Mucosa of stomach (tissue), 1 donor: ENCODE results near the gene CCSER2.
"Not testable (repeated sequence)": the region's sequence is repeated elsewhere in the genome, so short reads cannot be mapped to it uniquely, and the experiment has no call there.

Source experiments
- H3K27me3 ChIP-seq: one replicate; pipeline ENCODE4 v1.7.0; 2013; ENCODE audit warnings: mild to moderate bottlenecking, low read length; ENCODE audit not compliant: control insufficient read depth, insufficient read depth
- H3K36me3 ChIP-seq: one replicate; pipeline ENCODE4 v1.7.0; 2013; ENCODE audit warnings: low read length; ENCODE audit not compliant: control insufficient read depth, insufficient read depth
- H3K4me1 ChIP-seq: one replicate; pipeline ENCODE4 v1.7.0; 2013; ENCODE audit warnings: mild to moderate bottlenecking, low read length; ENCODE audit not compliant: control insufficient read depth, insufficient read depth
- H3K4me3 ChIP-seq: one replicate; pipeline ENCODE4 v1.7.0; 2013; ENCODE audit warnings: low read length
- H3K9ac ChIP-seq: one replicate; pipeline ENCODE4 v1.7.0; 2013; ENCODE audit warnings: mild to moderate bottlenecking, low read length, moderate library complexity
- H3K9me3 ChIP-seq: one replicate; pipeline ENCODE4 v1.7.0; 2013; ENCODE audit warnings: mild to moderate bottlenecking, low read length, moderate library complexity; ENCODE audit not compliant: control insufficient read depth
- donor health status: Pancreatic carcinoma.

Gene CCSER2

DNA sequence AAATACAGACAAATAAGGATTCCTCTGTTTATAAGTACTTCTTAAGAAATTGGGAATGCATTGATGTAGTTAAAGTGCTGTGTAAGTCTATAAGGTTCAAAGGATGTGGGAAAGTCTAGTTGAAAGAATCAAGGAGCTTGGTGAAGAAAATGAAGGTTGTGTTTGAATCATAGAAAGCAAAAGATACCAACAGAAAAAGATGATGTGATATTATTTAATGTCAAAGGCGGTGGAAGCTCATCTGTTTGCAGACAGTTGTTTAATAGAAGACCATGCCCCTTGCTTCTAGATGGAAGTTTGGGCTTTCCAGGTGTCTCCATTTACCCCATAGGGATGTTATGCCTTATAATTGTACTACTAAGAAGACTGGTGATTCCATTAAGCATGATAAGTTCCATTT lies 150.3 kb downstream of the CCSER2 start:
- Histone ChIP-seq H3K9ac (no peak overlapping the region), H3K4me1 (no peaks in the 10 kb centered on the region), H3K9me3 (no peaks in the 10 kb centered on the region), H3K4me3 (no peak overlapping the region), H3K36me3 (no peaks in the 10 kb centered on the region), H3K27me3 (no peaks in the 10 kb centered on the region)

DNA sequence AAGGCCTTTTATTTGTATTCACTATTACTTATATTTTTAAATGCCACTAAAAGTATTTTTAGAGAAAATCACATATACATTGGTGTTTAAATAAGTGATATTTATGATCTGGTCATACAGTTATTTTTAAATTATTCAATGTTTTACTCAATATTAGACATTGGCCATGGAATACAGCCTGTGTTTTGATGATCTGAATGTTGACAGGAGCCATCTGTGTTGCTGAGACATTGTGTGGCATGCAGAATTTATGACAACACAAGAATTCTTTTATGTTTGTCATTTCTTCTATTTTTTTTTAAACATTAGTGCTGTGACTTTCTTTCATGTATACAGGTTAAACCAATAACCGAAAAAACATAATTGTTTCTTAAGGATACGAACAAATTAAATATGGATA lies 156.2 kb downstream of the CCSER2 start:
- H3K4me3 ChIP-seq: no peak overlapping the region
- H3K9ac ChIP-seq: no peak overlapping the region
- no peaks in the 10 kb centered on the region for H3K36me3 ChIP-seq
- no peaks in the 10 kb centered on the region for H3K9me3 ChIP-seq
- H3K27me3 ChIP-seq: no peaks in the 10 kb centered on the region
- H3K4me1 ChIP-seq: no peaks in the 10 kb centered on the region

DNA sequence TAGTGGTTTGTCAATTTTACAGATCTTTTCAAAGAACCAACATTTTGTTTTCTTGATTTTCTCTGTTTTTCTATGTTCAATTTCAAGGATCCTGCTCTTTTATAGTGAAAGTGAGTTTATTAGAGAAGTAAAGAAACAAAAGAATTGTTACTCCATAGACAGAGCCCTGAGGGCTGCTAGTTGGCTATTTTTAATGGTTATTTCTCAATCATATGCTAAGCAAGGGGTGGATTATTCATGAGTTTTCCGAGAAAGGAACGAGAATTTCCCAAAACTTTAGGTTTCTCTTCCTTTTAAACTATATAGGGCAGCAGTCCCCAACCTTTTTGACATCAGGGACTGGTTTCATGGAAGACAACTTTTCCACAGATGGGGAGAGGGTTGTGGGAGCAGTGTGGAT lies 165.0 kb downstream of the CCSER2 start:
- Histone ChIP-seq H3K36me3 (no peaks in the 10 kb centered on the region), H3K9me3 (no peaks in the 10 kb centered on the region), H3K4me3 (no peak overlapping the region), H3K27me3 (no peaks in the 10 kb centered on the region), H3K4me1 (peaks cover 8% of the 10 kb centered on the region), H3K9ac (no peak overlapping the region)

DNA sequence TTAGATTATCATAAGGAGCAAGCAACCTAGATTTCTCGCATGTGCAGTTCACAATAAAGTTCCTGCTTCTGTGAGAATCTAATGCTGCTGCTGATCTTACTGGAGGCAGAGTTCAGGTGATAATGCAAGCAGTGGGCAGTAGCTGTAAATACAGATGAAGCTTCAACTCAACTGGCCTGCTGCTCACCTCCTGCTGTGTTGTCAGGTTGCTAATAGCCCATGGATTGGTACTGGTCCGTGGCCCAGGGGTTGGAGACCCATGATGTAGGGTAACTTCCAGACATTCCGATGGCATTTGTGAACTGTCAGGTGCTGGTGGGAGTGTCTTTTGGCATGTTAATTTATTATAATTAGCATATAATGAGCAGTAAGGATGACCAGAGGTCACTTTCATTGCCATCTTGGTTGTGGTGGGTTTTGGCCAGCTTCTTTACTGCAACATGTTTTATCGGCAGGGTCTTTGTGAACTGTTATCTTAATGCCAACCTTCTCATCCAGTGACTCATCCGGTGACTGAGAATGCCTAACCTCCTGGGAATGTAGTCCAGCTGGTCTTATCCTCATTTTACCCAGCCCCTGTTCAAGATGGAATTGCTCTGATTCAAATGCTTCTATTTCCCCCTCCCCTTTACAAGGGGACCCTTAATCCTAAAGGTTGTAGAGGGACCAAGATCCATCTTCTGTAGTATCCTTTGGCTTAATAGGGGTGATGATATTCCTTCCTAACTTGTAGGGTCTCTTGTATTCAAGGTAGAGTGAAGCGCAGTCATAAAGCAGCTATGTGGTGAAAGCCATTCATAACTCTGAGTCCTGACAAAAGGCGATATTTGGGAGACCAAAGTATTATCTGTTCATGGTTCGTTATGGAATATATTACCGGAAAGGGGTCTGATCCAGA lies 165.8 kb downstream of the CCSER2 start:
- no peak overlapping the region for H3K9ac ChIP-seq
- H3K4me1 ChIP-seq: peaks cover 8% of the 10 kb centered on the region
- H3K27me3 ChIP-seq: no peaks in the 10 kb centered on the region
- no peaks in the 10 kb centered on the region for H3K9me3 ChIP-seq
- H3K36me3 ChIP-seq: no peaks in the 10 kb centered on the region
- H3K4me3 ChIP-seq: no peak overlapping the region

DNA sequence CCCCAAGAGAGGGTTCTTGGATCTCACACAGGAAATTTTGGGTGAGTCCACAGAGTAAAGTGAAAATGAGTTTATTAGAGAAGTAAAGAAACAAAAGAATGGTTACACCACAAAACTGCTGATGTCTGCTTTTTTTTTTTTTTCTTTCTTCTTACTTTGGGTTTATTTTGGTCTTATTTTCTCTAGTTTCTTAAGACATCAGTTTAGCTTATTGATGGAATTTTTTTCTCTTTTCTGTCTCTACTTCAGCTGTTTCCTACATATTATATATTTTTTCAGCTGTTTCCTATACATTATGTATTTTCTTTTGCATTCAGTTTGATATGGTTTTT lies 166.4 kb downstream of the CCSER2 start:
- Histone ChIP-seq H3K36me3 (no peaks in the 10 kb centered on the region), H3K4me1 (peaks cover 8% of the 10 kb centered on the region), H3K27me3 (no peaks in the 10 kb centered on the region), H3K9ac (no peak overlapping the region), H3K4me3 (no peak overlapping the region), H3K9me3 (no peaks in the 10 kb centered on the region)

DNA sequence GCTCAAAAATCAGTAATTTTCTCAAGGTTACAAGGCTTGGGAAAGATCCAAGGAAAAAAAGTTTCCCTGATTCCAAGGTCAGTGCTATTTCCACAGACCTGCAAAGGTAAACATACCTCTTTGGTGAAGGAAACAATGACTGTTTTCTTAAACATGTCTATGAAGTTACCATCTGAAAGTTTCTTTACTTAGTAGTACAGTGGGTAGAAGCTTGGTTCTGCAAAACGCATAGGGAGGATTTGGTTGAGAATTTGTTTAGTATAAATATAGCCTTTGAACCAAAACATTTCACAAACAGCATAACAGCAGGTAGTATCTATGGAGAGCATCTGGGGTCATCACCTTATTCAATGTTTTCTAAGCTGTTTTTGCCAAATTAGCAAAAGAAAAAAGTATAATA lies 169.6 kb downstream of the CCSER2 start:
- Histone ChIP-seq H3K9ac (no peak overlapping the region), H3K4me1 (peaks cover 8% of the 10 kb centered on the region), H3K4me3 (no peak overlapping the region), H3K36me3 (no peaks in the 10 kb centered on the region), H3K9me3 (no peaks in the 10 kb centered on the region), H3K27me3 (no peaks in the 10 kb centered on the region)

DNA sequence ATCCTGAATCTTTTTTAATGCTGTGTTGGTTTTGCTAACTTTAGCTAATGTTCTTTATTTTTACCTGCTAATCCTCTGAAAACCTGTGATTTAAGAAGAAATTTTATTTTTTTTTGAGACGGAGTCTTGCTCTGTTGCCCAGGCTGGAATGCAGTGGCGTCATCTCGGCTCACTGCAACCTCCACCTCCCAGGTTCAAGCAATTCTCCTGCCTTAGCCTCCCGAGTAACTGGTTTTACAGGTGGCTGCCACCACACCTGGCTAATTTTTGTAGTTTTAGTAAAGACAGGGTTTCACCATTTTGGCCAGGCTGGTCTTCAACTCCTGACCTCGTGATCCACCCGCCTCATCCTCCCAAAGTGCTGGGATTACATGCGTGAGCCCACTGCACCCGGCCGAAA lies 170.7 kb downstream of the CCSER2 start:
- H3K36me3 ChIP-seq, H3K9ac ChIP-seq, H3K9me3 ChIP-seq, H3K27me3 ChIP-seq, H3K4me1 ChIP-seq, H3K4me3 ChIP-seq: not testable (repeated sequence)

DNA sequence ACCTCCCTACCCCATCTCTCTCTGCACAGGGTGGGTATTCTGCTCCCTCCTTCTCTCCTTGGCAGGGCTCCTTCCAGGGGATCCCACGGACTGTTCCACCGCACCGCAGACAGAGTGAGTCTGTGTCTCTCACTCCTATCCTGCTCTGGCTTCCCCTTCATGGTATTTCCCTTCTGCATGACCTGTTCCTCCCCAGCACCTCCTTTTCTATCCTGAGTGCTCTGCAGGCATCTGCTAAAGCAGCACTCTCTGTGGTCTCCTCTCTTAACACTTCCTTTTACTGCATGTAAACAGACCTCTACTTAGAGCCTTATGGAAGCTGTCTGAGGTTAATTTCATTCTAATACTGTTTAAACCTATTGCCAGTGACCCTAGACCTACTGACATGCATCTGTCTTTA lies 171.5 kb downstream of the CCSER2 start:
- Histone ChIP-seq H3K4me3 (no peak overlapping the region), H3K9ac (no peak overlapping the region), H3K27me3 (no peaks in the 10 kb centered on the region), H3K36me3 (no peaks in the 10 kb centered on the region), H3K9me3 (no peaks in the 10 kb centered on the region), H3K4me1 (no peaks in the 10 kb centered on the region)

DNA sequence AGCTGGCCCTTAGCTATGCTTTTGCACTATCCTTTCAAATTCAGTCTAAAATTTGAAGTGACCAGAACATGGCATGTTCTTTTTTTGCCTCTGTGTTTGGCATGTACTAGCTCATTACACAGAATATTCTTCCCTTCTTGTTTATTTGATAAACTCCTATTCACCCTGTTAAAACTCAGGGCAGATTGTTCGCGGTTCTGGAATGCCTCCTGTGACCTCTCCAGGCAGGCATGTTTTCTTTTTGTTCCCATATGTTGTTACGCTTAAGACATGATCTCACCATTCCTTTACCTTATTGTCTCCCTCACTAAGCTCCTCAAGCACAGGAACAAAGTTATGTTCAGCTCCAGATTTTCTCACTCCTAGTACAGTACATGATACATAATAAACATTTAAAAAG lies 181.7 kb downstream of the CCSER2 start:
- no peaks in the 10 kb centered on the region for H3K36me3 ChIP-seq
- no peaks in the 10 kb centered on the region for H3K4me1 ChIP-seq
- no peaks in the 10 kb centered on the region for H3K9me3 ChIP-seq
- H3K27me3 ChIP-seq: no peaks in the 10 kb centered on the region
- H3K4me3 ChIP-seq: no peak overlapping the region
- H3K9ac ChIP-seq: no peak overlapping the region

DNA sequence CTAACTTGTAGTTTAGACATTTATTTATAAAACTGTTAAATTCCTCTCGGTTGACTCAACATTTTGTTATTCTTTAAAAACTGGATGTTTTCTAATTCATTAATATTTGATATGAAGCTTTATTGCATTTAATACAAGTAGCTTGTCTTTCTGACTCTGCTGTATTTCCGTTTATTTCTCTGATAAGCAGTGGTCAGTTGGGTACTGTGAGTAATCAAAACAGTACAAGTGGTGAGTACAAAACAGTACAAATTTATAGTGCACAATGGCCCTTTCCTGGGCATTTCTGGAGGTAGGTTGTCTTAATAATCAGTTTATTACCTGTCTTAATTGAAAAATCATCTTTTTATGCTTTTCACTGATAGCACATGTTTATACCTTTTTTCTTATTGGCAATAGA lies 182.7 kb downstream of the CCSER2 start:
- Histone ChIP-seq H3K27me3 (no peaks in the 10 kb centered on the region), H3K9me3 (no peaks in the 10 kb centered on the region), H3K4me1 (no peaks in the 10 kb centered on the region), H3K9ac (no peak overlapping the region), H3K36me3 (no peaks in the 10 kb centered on the region), H3K4me3 (no peak overlapping the region)

DNA sequence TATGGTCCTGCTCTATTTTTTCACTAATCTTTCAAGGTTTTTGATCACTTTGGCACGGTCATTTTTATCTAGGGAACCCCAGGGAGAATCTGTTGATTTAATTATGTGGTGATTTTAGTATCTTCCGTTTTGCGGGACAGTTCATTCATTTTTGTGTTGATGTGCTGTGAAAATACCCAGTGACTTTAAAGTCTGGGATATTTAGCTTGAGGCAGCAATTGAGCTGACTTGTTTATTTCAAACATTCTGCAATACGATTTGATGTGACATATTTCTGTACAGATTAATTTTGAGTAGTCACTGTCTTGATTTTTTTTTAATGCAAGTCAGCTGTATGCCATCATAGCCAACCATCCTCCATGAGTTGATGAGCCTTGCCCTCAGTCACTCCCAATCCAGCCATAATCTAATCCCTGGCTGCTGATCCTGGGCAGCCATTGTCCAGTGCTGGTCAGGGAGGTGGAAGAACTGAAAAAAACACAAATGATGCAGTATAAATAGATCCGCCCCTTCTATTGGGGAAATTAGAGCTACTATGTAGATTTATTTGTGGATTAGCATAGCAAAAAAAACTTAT lies 183.4 kb downstream of the CCSER2 start:
- Histone ChIP-seq H3K27me3 (no peaks in the 10 kb centered on the region), H3K36me3 (no peaks in the 10 kb centered on the region), H3K9ac (no peak overlapping the region), H3K9me3 (no peaks in the 10 kb centered on the region), H3K4me1 (no peaks in the 10 kb centered on the region), H3K4me3 (no peak overlapping the region)

DNA sequence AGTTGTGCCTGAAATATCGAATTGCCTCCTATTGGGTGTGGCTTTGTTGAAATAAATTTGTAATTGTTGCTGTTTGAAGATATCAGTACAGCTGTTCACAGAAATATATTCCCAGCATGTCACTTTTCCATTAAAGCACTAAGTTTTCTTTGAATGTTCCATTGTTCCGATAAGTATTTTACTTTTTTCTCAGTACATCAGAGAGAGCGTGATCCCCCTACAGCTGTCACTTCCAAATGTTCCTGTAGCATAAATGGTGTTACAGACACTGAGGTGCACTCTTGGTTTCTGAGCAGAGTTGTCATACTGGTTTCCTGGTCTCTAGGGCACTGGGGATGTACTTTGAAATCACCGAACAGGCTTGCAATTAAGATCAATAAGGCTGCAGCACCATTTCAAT lies 189.2 kb downstream of the CCSER2 start:
- Histone ChIP-seq H3K36me3 (no peaks in the 10 kb centered on the region), H3K27me3 (no peaks in the 10 kb centered on the region), H3K4me1 (no peaks in the 10 kb centered on the region), H3K4me3 (no peak overlapping the region), H3K9ac (no peak overlapping the region), H3K9me3 (no peaks in the 10 kb centered on the region)
